ENCODE data around the gene SECTM1. TPM values are rescaled to one million over a fixed set of nuclear protein-coding genes. Genes with fewer than 3 reads are reported as not detected.

SECTM1 gene
- polyA plus RNA-seq, 1 donor = 16.1 TPM

- WGBS (ENCODE audit: insufficient coverage, low lambda C conversion rate) = no CpG with 5 or more reads among the region's 23 CpGs
- Histone ChIP-seq H3K27ac (ENCODE audit: low read length) (no peak overlapping the region), H3K4me3 (ENCODE audit: low read length) (no peak overlapping the region), H3K4me1 (ENCODE audit: control insufficient read depth, insufficient read depth, low read length) (peaks cover 43% of the 10 kb centered on the region), H3K9me3 (ENCODE audit: control insufficient read depth, low read depth, low read length) (peaks cover 7% of the 10 kb centered on the region), H3K36me3 (ENCODE audit: control insufficient read depth, insufficient read depth, low read length) (no peaks in the 10 kb centered on the region), H3K27me3 (ENCODE audit: control insufficient read depth, insufficient read depth, low read length) (no peaks in the 10 kb centered on the region)
- no peak for DNase-seq
Measured at GRCh38 chr17:82301916-82302567, 31.5 kb downstream of the SECTM1 start.

DNA sequence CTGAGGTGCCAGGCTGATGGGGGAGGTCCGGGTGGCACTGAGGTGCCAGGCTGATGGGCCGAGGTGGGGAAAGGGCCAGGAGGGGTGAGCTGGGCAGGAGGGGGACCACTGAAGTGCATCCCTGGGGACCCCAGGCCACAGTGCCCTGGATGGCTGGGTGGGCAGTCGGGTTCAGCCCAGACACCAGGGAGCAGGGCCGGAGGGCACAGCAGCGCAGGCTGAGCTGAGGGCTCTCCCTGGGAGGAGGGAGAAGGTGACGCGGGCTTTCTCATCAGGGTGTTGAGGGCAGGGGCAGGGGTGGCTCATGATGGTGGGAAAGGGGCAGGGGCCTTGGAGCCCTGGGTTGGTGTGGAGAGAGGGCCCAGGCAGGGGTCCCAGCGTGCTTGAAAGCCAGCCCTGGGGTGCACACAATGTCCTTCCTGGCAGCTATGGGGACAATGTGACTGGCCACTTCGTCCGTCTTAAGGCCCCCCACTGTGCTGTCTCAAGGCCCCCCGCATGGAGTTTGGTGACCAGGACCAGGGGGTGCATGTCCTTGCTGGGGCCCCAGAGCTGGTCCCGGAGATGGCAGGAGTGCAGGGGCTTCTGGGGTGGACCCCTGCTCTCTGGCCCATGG, 32.2 kb downstream of the SECTM1 start:
- WGBS (ENCODE audit: insufficient coverage, low lambda C conversion rate) = no CpG with 5 or more reads among the region's 12 CpGs
- Histone ChIP-seq H3K27ac (ENCODE audit: low read length) (no peak overlapping the region), H3K36me3 (ENCODE audit: control insufficient read depth, insufficient read depth, low read length) (no peaks in the 10 kb centered on the region), H3K4me1 (ENCODE audit: control insufficient read depth, insufficient read depth, low read length) (peaks cover 48% of the 10 kb centered on the region), H3K9me3 (ENCODE audit: control insufficient read depth, low read depth, low read length) (peaks cover 7% of the 10 kb centered on the region), H3K27me3 (ENCODE audit: control insufficient read depth, insufficient read depth, low read length) (no peaks in the 10 kb centered on the region), H3K4me3 (ENCODE audit: low read length) (no peak overlapping the region)
- no peak for DNase-seq

GRCh38 chr17:82300707-82301270, 32.8 kb downstream of the SECTM1 start:
- Histone ChIP-seq H3K27ac (ENCODE audit: low read length) (no peak overlapping the region), H3K27me3 (ENCODE audit: control insufficient read depth, insufficient read depth, low read length) (no peaks in the 10 kb centered on the region), H3K4me3 (ENCODE audit: low read length) (no peak overlapping the region), H3K9me3 (ENCODE audit: control insufficient read depth, low read depth, low read length) (peaks cover 7% of the 10 kb centered on the region), H3K36me3 (ENCODE audit: control insufficient read depth, insufficient read depth, low read length) (no peaks in the 10 kb centered on the region), H3K4me1 (ENCODE audit: control insufficient read depth, insufficient read depth, low read length) (peaks cover 51% of the 10 kb centered on the region)
- WGBS (ENCODE audit: insufficient coverage, low lambda C conversion rate) = no CpG with 5 or more reads among the region's 21 CpGs
- peak in 1 of 2 donors; percentile 32 for DNase-seq

DNA sequence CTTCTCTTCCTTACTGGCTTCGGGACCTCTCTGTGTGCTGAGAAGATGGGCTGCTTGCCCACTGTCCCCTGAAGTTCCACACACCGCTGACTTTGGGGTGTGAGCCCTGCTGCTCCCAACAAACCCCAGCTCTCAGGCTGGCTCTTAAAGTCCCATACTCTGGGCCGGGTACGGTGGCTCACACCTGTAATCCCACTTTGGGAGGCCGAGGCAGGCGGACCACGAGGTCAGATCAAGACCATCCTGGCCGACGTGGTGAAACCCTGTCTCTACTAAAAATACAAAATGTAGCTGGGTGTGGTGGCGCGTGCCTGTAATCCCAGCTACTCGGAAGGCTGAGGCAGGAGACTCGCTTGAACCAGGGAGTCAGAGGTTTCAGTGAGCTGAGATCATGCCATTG, 33.3 kb downstream of the SECTM1 start:
- no CpG with 5 or more reads among the region's 13 CpGs for WGBS (ENCODE audit: insufficient coverage, low lambda C conversion rate)
- DNase-seq = no peak
- H3K4me1 ChIP-seq (ENCODE audit: control insufficient read depth, insufficient read depth, low read length) = peaks cover 50% of the 10 kb centered on the region
- no peaks in the 10 kb centered on the region for H3K27me3 ChIP-seq (ENCODE audit: control insufficient read depth, insufficient read depth, low read length)
- no peak overlapping the region for H3K27ac ChIP-seq (ENCODE audit: low read length)
- no peak overlapping the region for H3K4me3 ChIP-seq (ENCODE audit: low read length)
- H3K9me3 ChIP-seq (ENCODE audit: control insufficient read depth, low read depth, low read length) = peaks cover 7% of the 10 kb centered on the region
- H3K36me3 ChIP-seq (ENCODE audit: control insufficient read depth, insufficient read depth, low read length) = no peaks in the 10 kb centered on the region

DNA sequence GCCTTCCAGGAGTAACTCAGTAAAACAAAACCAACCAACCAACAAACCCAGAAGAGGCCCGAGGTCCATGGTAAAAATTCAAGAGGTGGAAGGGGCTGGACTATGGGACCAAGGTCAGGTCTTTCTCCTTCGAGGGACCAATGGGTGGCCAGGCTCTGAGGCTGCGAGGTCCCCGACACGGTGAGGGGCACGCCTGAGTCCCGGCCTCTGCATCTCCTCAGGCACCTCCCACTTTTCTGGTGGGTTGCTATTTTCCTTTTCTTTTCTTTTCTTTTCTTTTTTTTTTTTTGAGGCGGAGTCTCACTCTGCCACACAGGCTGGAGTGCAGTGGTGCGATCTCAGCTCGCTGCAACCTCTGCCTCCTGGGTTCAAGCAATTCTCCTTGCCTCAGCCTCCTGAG, 34.1 kb downstream of the SECTM1 start:
- Histone ChIP-seq H3K27me3 (ENCODE audit: control insufficient read depth, insufficient read depth, low read length) (no peaks in the 10 kb centered on the region), H3K9me3 (ENCODE audit: control insufficient read depth, low read depth, low read length) (peaks cover 7% of the 10 kb centered on the region), H3K4me1 (ENCODE audit: control insufficient read depth, insufficient read depth, low read length) (peaks cover 50% of the 10 kb centered on the region), H3K27ac (ENCODE audit: low read length) (no peak overlapping the region), H3K4me3 (ENCODE audit: low read length) (no peak overlapping the region), H3K36me3 (ENCODE audit: control insufficient read depth, insufficient read depth, low read length) (no peaks in the 10 kb centered on the region)
- no peak for DNase-seq
- no CpG with 5 or more reads among the region's 10 CpGs for WGBS (ENCODE audit: insufficient coverage, low lambda C conversion rate)

DNA sequence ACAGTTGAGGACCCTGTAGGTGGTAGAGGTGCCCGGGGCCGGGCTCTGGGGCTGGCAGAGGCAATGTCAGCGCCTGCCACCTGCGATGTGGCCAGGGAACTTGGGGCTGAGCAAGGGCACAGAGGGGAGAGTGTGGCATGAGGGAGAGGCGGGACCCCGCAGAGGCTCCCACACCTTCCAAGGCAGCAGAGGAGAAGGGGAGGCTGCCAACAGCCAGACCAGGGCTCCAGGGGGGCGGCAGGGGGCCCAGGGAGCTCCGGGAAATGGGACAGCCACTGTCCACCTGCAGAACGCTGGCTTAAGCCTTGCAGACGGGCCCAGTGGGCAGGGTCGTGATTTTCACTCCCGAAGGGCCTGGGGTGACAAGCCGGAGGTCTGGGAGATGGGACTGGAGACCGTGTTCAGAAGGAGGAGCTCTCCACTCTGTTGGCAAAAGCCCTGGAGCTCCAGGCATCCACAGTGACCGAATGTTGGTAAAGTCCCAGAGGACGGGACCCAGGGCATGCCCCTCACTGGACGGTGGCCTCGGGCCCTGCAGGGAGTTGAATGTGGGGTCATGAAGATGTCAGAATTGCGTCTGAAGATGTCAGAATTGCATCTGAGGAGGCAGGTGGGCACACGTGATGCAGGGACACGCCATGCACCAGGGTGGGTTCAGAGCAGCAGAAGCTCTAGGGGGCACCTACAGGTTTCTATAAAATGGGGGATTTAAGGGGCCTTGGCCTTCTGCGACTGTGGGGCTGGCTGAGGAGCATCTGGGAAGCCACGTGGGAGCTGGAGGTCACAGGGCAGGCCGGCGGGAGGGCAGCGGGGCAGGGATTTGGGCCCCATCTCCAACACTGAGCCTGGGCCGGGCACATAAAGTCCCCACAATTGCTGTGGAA, 34.8 kb downstream of the SECTM1 start:
- DNase-seq = no peak
- H3K36me3 ChIP-seq (ENCODE audit: control insufficient read depth, insufficient read depth, low read length) = no peaks in the 10 kb centered on the region
- H3K4me3 ChIP-seq (ENCODE audit: low read length) = no peak overlapping the region
- WGBS (ENCODE audit: insufficient coverage, low lambda C conversion rate) = no CpG with 5 or more reads among the region's 27 CpGs
- H3K27me3 ChIP-seq (ENCODE audit: control insufficient read depth, insufficient read depth, low read length) = no peaks in the 10 kb centered on the region
- H3K27ac ChIP-seq (ENCODE audit: low read length) = peak overlapping the region; percentile 41
- peaks cover 51% of the 10 kb centered on the region for H3K4me1 ChIP-seq (ENCODE audit: control insufficient read depth, insufficient read depth, low read length)
- H3K9me3 ChIP-seq (ENCODE audit: control insufficient read depth, low read depth, low read length) = peaks cover 7% of the 10 kb centered on the region

GRCh38 chr17:82297714-82298537, 35.6 kb downstream of the SECTM1 start:
- Histone ChIP-seq H3K4me3 (ENCODE audit: low read length) (peak overlapping the region; percentile 16), H3K27ac (ENCODE audit: low read length) (peak overlapping the region; percentile 41), H3K4me1 (ENCODE audit: control insufficient read depth, insufficient read depth, low read length) (peaks cover 46% of the 10 kb centered on the region), H3K36me3 (ENCODE audit: control insufficient read depth, insufficient read depth, low read length) (no peaks in the 10 kb centered on the region), H3K9me3 (ENCODE audit: control insufficient read depth, low read depth, low read length) (peaks cover 7% of the 10 kb centered on the region), H3K27me3 (ENCODE audit: control insufficient read depth, insufficient read depth, low read length) (no peaks in the 10 kb centered on the region)
- no CpG with 5 or more reads among the region's 36 CpGs for WGBS (ENCODE audit: insufficient coverage, low lambda C conversion rate)
- DNase-seq = peak; percentile 68 to 70

DNA sequence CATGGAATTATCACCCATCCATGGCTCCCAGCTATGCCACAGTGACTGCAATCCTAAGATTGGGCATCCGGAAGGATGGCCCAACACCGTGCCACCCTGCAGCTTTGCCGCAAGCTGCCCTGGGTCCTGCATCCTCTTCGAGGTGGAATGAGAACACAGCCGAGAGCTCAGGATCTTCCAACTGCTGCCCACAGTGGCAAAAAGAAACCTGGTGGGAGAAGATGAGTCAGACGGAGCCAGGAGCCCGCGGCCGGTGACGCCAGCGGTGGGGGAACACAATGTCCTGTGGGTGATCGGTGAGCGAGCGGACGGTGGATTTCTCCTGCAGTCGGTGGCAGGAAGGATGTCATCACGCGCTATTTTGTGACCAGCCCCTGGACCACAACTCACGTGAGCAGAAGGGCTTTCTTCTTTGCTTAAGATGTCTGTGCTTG, 36.3 kb downstream of the SECTM1 start:
- Histone ChIP-seq H3K36me3 (ENCODE audit: control insufficient read depth, insufficient read depth, low read length) (no peaks in the 10 kb centered on the region), H3K9me3 (ENCODE audit: control insufficient read depth, low read depth, low read length) (peaks cover 3% of the 10 kb centered on the region), H3K27me3 (ENCODE audit: control insufficient read depth, insufficient read depth, low read length) (no peaks in the 10 kb centered on the region), H3K4me3 (ENCODE audit: low read length) (no peak overlapping the region), H3K27ac (ENCODE audit: low read length) (peak overlapping the region; percentile 30), H3K4me1 (ENCODE audit: control insufficient read depth, insufficient read depth, low read length) (peaks cover 45% of the 10 kb centered on the region)
- 95% methylated on average over 4 of the region's 19 CpGs for WGBS (ENCODE audit: insufficient coverage, low lambda C conversion rate)
- DNase-seq = no peak

GRCh38 chr17:82296511-82297279, 36.9 kb downstream of the SECTM1 start:
- Histone ChIP-seq H3K4me3 (ENCODE audit: low read length) (no peak overlapping the region), H3K9me3 (ENCODE audit: control insufficient read depth, low read depth, low read length) (peaks cover 4% of the 10 kb centered on the region), H3K36me3 (ENCODE audit: control insufficient read depth, insufficient read depth, low read length) (no peaks in the 10 kb centered on the region), H3K27me3 (ENCODE audit: control insufficient read depth, insufficient read depth, low read length) (no peaks in the 10 kb centered on the region), H3K27ac (ENCODE audit: low read length) (no peak overlapping the region), H3K4me1 (ENCODE audit: control insufficient read depth, insufficient read depth, low read length) (peaks cover 45% of the 10 kb centered on the region)
- no peak for DNase-seq
- no CpG with 5 or more reads among the region's 7 CpGs for WGBS (ENCODE audit: insufficient coverage, low lambda C conversion rate)

Data from large intestine (tissue), 3 donors.